GM12878 (cell line): ENCODE results near the gene MTMR10. TPM values are rescaled to one million over a fixed set of nuclear protein-coding genes. Genes with fewer than 3 reads are reported as not detected.

Source experiments
- ATAC-seq: fragments of 200-7000 bp; cut with Tn5 transposase; 3 replicates; pipeline ENCODE4 v1.9.1; 2020; ENCODE audit warnings: mild to moderate bottlenecking, moderate library complexity
- BruUV-seq: library from RNA; stranded (reverse); fragments of 400-500 nt; replicated peaks from 2 replicates; lab custom pipeline; 2021; lab: Mats Ljungman, UMichigan
- CTCF ChIA-PET: fragments of 300-600 bp; sonication (Branson Sonifier 250); formaldehyde crosslinking; extraction: SDS; loops from one replicate; lab custom pipeline; 2021; ENCODE audit warnings: inconsistent platforms; lab: Yijun Ruan, JAX
- POLR2A ChIA-PET: fragments of 350-600 bp; formaldehyde crosslinking; extraction: SDS; loops from one replicate; lab custom pipeline; 2021; ENCODE audit warnings: inconsistent platforms; lab: Charles Lee
- RAD21 ChIA-PET: fragments of 300-600 bp; sonication (Branson Sonifier 250); formaldehyde crosslinking; loops from one replicate; lab custom pipeline; 2023; ENCODE audit warnings: antibody characterized with exemption; ENCODE audit not compliant: unreplicated experiment; lab: Charles Lee
- SMC1A ChIA-PET: fragments of 300-600 bp; sonication (Branson Sonifier 250); formaldehyde crosslinking; loops from one replicate; lab custom pipeline; 2023; ENCODE audit not compliant: unreplicated experiment, uncharacterized antibody; lab: Charles Lee
- DNase-seq: peaks from one replicate; pipeline ENCODE4 v3.0.0-alpha.2; 2011; ENCODE audit warnings: low read depth, low spot score
- FAIRE-seq: peaks from 3 replicates; lab custom pipeline; 2011; peaks lifted over from hg19 to GRCh38; lab: Jason Lieb, UNC
- H2AFZ ChIP-seq: 2 replicates; pipeline ENCODE4 v1.6.0; 2011; ENCODE audit warnings: low read depth, low read length, control low read depth; ENCODE audit not compliant: control insufficient read depth
- H3K27ac ChIP-seq: 2 replicates; pipeline ENCODE4 v1.5.1; 2011; ENCODE audit warnings: control low read depth; ENCODE audit not compliant: control insufficient read depth, insufficient read depth
- H3K27me3 ChIP-seq, 2 experiments: replicated peaks in 1 of 2; 2 replicates each; pipeline versions ENCODE4 v1.6.0 to v1.6.1; 2011; ENCODE audit warnings: low read length in 1 of 2; ENCODE audit not compliant: control insufficient read depth in 2 of 2, insufficient read depth in 2 of 2
- H3K36me3 ChIP-seq, 2 experiments: 2 replicates each; pipeline ENCODE4 v1.5.1; 2011; ENCODE audit warnings: low read length in 1 of 2; ENCODE audit not compliant: control insufficient read depth in 2 of 2, insufficient read depth in 2 of 2
- H3K4me1 ChIP-seq: 2 replicates; pipeline ENCODE4 v1.6.1; 2011; ENCODE audit warnings: mild to moderate bottlenecking, low read length, moderate library complexity, mixed read lengths; ENCODE audit not compliant: control insufficient read depth, insufficient read depth
- H3K4me2 ChIP-seq: 2 replicates; pipeline ENCODE4 v1.6.0; 2011; ENCODE audit warnings: control low read depth; ENCODE audit not compliant: control insufficient read depth, insufficient read depth
- H3K4me3 ChIP-seq: fragments of 200-600 bp; sonication (generic); 2 replicates; pipeline ENCODE4 v1.5.1; 2016
- H3K79me2 ChIP-seq: 2 replicates; pipeline ENCODE4 v1.6.0; 2011; ENCODE audit warnings: low read length; ENCODE audit not compliant: control insufficient read depth, insufficient read depth
- H3K9ac ChIP-seq: 2 replicates; pipeline ENCODE4 v1.8.0; 2011; ENCODE audit warnings: low read length, control low read depth, mixed read lengths; ENCODE audit not compliant: control insufficient read depth, insufficient read depth
- H3K9me3 ChIP-seq: replicated peaks from 3 replicates; pipeline ENCODE4 v1.5.1; 2011; ENCODE audit warnings: mild to moderate bottlenecking, low read length; ENCODE audit not compliant: control insufficient read depth, insufficient read depth
- H4K20me1 ChIP-seq: 2 replicates; pipeline ENCODE4 v1.6.0; 2011; ENCODE audit not compliant: control insufficient read depth, insufficient read depth
- CBFB ChIP-seq: IDR thresholded peaks from 2 replicates; pipeline ENCODE4 v1.6.1; 2016; ENCODE audit warnings: antibody characterized with exemption, low read depth
- ESRRA ChIP-seq: IDR thresholded peaks from 2 replicates; pipeline ENCODE4 v1.6.1; 2012; ENCODE audit warnings: mild to moderate bottlenecking, low read length, improper control_type of control experiment
- NFIC ChIP-seq: IDR thresholded peaks from 2 replicates; pipeline ENCODE4 v1.6.1; 2012; ENCODE audit warnings: low read depth, mild to moderate bottlenecking, inconsistent platforms, low read length, moderate library complexity
- POLR2A ChIP-seq: IDR thresholded peaks from 2 replicates; pipeline ENCODE4 v1.6.1; 2011; ENCODE audit warnings: low read depth, mild to moderate bottlenecking, low read length
- RCOR1 ChIP-seq: conservative IDR thresholded peaks from 2 replicates; pipeline ENCODE4 v1.6.1; 2012; ENCODE audit warnings: low read depth, low read length, improper control_type of control experiment
- WGBS: methylation state at CpG from one replicate; pipeline ENCODE4 v1.1.6; 2016; ENCODE audit warnings: low lambda C conversion rate; ENCODE audit not compliant: insufficient replicate concordance, insufficient coverage; ENCODE audit errors: missing lambda C conversion rate; 5-methylcytosine and 5-hydroxymethylcytosine counted together
- in situ Hi-C: fragments of 300-500 bp; cut with MboI; formaldehyde crosslinking; loops from 9 replicates; pipeline ENCODE4 v1.14.3; 2018; ENCODE audit warnings: mixed read lengths
- intact Hi-C: fragments of 100-400 bp; cut with micrococcal nuclease; formaldehyde crosslinking; loops from one replicate; pipeline ENCODE4 v1.14.2; 2022; ENCODE audit not compliant: unreplicated experiment
- polyA plus RNA-seq, 11 experiments: library from polyadenylated mRNA; depleted of rRNA in 4 of 11; unstranded in 6 of 11; stranded (reverse) in 5 of 11; fragments of >200 nt; fragmentation: Nextera tagmentation in 4 of 11; fragmentation: Illumina TruSeq in 1 of 11; extraction: Ambion mirVana in 4 of 11; extraction: Trizol in 1 of 11; gene quantifications; 1 replicate in 1 of 11; 2 replicates in 10 of 11; pipeline versions ENCODE4 v1.2.1 to v1.2.3, GENCODE V29; 2011 to 2016; ENCODE audit warnings: inconsistent platforms in 2 of 11, missing spikeins in 2 of 11, low read depth in 1 of 11
- total RNA-seq, 4 experiments: library from RNA; depleted of rRNA in 3 of 4; stranded (reverse); fragments of >200 nt in 3 of 4; fragmentation: Illumina TruSeq in 1 of 4; extraction: Trizol in 1 of 4; gene quantifications; 2 replicates each; pipeline versions ENCODE4 v1.2.1 to v1.2.3, GENCODE V29; 2013 to 2021
- TF ChIP-seq, protein P1 (sequence below): IDR thresholded peaks from 2 replicates; pipeline ENCODE4 v1.6.1; 2012; ENCODE audit warnings: low read length, inconsistent platforms

Gene MTMR10
- total and polyA plus RNA-seq, 10 of the 15 experiments (the other 5 are each of a cell fraction or from before 2014, with no cell fraction given) = 1.9 to 13.6 (median 8.9) TPM

DNA sequence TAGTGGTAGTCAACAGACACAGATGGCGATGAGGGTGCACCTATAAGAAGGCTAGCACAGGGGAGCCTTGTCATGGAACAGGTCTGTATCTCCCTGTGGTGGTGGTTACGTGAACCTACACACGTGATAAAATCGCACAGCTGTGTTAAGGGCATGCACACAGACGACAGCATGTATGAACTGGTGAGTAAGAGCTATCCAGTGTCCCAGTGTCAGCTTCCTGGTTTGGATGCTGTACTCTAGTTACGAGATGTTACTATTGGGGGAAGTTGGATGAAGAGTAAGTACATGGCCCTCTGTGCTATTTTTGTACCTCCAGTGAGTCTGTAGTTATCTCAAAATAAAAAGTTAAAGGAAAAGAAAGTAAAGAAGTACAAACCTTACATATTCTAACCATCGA lies 38.2 kb downstream of the MTMR10 start (continued):
- TF ChIP-seq RCOR1 = no peak
- TF ChIP-seq NFIC = no peak
- TF ChIP-seq, protein P1, sequence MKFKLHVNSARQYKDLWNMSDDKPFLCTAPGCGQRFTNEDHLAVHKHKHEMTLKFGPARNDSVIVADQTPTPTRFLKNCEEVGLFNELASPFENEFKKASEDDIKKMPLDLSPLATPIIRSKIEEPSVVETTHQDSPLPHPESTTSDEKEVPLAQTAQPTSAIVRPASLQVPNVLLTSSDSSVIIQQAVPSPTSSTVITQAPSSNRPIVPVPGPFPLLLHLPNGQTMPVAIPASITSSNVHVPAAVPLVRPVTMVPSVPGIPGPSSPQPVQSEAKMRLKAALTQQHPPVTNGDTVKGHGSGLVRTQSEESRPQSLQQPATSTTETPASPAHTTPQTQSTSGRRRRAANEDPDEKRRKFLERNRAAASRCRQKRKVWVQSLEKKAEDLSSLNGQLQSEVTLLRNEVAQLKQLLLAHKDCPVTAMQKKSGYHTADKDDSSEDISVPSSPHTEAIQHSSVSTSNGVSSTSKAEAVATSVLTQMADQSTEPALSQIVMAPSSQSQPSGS = no peak
- no peak for TF ChIP-seq CBFB

DNA sequence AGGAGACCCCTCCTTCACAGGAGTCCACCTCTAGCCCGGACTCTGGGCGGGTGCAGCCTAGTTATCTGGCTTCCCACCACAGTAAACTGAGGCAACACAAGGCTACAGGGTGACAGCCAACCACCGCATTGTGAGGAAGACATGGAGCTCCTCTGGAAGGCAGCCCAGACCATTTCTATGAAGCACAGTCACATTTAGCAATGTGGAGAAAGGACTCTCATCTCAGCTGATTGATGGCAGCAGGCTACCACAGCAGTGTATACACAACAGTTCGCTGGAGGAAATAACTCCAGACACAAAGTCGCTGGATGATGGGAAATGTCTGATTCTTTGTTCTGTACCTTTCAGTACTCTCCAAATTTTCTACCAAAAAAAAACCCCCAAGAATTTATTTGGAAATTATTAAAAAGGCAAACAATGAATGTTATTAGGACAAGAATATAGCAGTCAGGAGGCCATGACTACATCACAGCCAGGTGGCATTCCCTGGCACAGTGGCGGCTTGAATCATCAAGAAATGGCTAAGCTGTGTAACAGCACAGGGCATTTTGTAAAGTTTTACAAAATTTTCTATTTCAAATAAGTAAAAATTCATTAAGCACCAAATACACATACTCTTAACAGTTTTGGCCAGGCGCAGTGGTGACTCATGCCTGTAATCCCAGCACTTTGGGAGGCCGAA lies 47.6 kb downstream of the MTMR10 start:
- 99% methylated on average over 8 of the region's 8 CpGs for WGBS
- FAIRE-seq = no peak
- Histone ChIP-seq H3K36me3 (peaks cover 9 to 40% of the 10 kb centered on the region in 2 experiments), H3K9ac (no peak overlapping the region), H3K79me2 (no peaks in the 10 kb centered on the region), H3K27ac (no peak overlapping the region), H3K9me3 (no peaks in the 10 kb centered on the region), H3K4me1 (no peaks in the 10 kb centered on the region), H3K4me3 (no peak overlapping the region), H4K20me1 (no peaks in the 10 kb centered on the region), H3K4me2 (no peak overlapping the region), H2AFZ (no peak overlapping the region), H3K27me3 (no peaks in the 10 kb centered on the region)
- DNase-seq = no peak
- CTCF ChIA-PET = interaction anchor here (2.0 kb wide), 1 partner anchor 185 kb away, joined by 6 read pairs; no protein-coding TSS in a partner anchor
- RAD21 ChIA-PET = interaction anchor here (0.7 kb wide), 1 partner anchor 20 kb away, joined by 3 read pairs; no protein-coding TSS in a partner anchor
- no TSS peak for BruUV-seq
- no peak for TF ChIP-seq ESRRA
- TF ChIP-seq POLR2A = 0 out of 2 replicates have a peak, but pooled peaks have one; percentile 34
- SMC1A ChIA-PET = no interaction called here
- POLR2A ChIA-PET = no interaction called here
- intact Hi-C loops = no loop called here
- no peak for ATAC-seq
- in situ Hi-C loops = no loop called here
